Upper lobe of right lung (tissue), 1 donor: Measurements from ENCODE around the gene ENOX1. TPM values are rescaled to one million over a fixed set of nuclear protein-coding genes. Genes with fewer than 3 reads are reported as not detected.

ENCODE experiments used
- ATAC-seq: fragments of 200-7000 bp; cut with Tn5 transposase; one replicate; pipeline ENCODE4 v1.9.1; 2020; ENCODE audit warnings: mild to moderate bottlenecking, moderate library complexity
- DNase-seq: peaks from one replicate; pipeline ENCODE4 v3.0.0-alpha.2; 2020
- H3K27ac ChIP-seq: fragments of 200-600 bp; one replicate; pipeline ENCODE4 v1.8.0; 2022
- H3K27me3 ChIP-seq: fragments of 200-600 bp; one replicate; pipeline ENCODE4 v1.8.0; 2022; ENCODE audit warnings: mild to moderate bottlenecking
- H3K36me3 ChIP-seq: fragments of 200-600 bp; one replicate; pipeline ENCODE4 v1.8.0; 2022
- H3K4me1 ChIP-seq: fragments of 200-600 bp; one replicate; pipeline ENCODE4 v1.8.0; 2022
- H3K4me3 ChIP-seq: fragments of 200-600 bp; one replicate; pipeline ENCODE4 v1.8.0; 2022; ENCODE audit warnings: mild to moderate bottlenecking
- H3K9me3 ChIP-seq: fragments of 200-600 bp; one replicate; pipeline ENCODE4 v1.8.0; 2022
- intact Hi-C: fragments of 100-400 bp; cut with DNase I; formaldehyde crosslinking; loops from one replicate; pipeline ENCODE4 v1.11.0; 2022
- total RNA-seq: library from RNA; stranded (reverse); fragmentation: NEBNext Ultra II Directional; extraction: Animal tissue kit (Norgen Biotek cat#: 25700); gene quantifications from one replicate; pipeline ENCODE4 v1.2.1, GENCODE V29; 2021
- TF ChIP-seq, protein P1 (sequence below): fragments of 200-600 bp; IDR thresholded peaks from one replicate; pipeline ENCODE4 v1.8.0; 2022; ENCODE audit warnings: antibody characterized with exemption
- donor health status: DM: no; HTN: yes; CAD: no; lungs with severe emphysema.

Gene ENOX1
- total RNA-seq, 1 donor from 2014 or later, result 0.69 TPM

DNA sequence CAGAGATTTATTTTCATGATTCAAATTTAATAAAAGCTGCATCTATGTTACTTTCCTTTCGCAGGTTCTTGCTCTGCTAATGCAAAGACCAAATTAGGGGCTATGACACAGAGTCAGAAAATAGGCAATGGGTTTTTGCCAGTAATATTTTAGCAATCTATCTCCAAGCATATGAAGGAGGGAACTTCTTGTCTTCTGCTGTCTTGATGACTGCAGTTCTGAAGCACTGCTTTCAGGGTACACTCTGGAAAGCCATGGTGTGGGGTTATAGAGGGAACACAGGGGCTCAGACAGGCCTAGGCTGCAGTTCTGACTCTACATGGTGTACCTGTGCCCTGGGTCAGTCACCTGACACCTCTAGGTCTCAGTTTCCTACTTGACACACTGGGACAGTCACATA is 500.0 kb downstream of the ENOX1 start:
- DNase-seq, result no peak
- Histone ChIP-seq H3K4me3 (no peak overlapping the region), H3K36me3 (no peaks in the 10 kb centered on the region), H3K27me3 (no peaks in the 10 kb centered on the region), H3K4me1 (no peaks in the 10 kb centered on the region), H3K9me3 (no peaks in the 10 kb centered on the region), H3K27ac (no peak overlapping the region)
- TF ChIP-seq, protein P1, sequence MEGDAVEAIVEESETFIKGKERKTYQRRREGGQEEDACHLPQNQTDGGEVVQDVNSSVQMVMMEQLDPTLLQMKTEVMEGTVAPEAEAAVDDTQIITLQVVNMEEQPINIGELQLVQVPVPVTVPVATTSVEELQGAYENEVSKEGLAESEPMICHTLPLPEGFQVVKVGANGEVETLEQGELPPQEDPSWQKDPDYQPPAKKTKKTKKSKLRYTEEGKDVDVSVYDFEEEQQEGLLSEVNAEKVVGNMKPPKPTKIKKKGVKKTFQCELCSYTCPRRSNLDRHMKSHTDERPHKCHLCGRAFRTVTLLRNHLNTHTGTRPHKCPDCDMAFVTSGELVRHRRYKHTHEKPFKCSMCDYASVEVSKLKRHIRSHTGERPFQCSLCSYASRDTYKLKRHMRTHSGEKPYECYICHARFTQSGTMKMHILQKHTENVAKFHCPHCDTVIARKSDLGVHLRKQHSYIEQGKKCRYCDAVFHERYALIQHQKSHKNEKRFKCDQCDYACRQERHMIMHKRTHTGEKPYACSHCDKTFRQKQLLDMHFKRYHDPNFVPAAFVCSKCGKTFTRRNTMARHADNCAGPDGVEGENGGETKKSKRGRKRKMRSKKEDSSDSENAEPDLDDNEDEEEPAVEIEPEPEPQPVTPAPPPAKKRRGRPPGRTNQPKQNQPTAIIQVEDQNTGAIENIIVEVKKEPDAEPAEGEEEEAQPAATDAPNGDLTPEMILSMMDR, result no peak
- intact Hi-C loops, result no loop called here
- ATAC-seq, result no peak

DNA sequence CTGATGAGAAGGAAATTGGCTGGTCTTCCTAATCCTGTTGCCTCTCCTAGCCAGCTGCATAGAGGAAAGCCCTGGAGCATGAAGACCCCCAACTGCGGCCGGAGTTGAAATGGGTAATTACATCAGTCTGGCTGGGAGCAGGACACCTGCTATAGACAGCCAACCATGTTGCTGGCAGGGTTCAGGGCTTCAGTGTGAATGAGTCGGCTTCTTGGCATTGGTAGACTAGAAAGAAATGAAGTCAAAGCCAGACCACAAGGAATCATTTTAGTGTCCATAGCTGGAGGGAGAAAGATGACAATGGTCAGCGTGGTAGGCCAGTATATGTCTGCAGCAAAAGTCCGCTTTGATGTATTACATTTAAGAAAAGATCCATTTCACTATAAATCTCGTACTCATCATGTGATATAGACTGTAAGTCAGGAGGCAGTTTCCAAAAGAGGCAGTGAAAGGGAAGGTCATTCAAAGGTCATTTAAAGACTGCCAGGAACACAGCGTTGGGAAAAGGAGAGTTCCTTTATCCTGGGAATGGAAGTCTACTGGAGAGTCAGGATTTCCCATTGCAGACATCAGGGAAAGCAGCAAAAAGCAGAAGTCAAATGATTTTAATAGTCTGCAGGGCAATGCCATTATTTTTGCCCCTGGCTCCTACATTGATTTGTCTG is 500.7 kb downstream of the ENOX1 start:
- TF ChIP-seq, protein P1, result no peak
- Histone ChIP-seq H3K36me3 (no peaks in the 10 kb centered on the region), H3K9me3 (no peaks in the 10 kb centered on the region), H3K27ac (no peak overlapping the region), H3K4me1 (no peaks in the 10 kb centered on the region), H3K4me3 (no peak overlapping the region), H3K27me3 (no peaks in the 10 kb centered on the region)
- intact Hi-C loops, result no loop called here
- no peak for ATAC-seq
- no peak for DNase-seq

DNA sequence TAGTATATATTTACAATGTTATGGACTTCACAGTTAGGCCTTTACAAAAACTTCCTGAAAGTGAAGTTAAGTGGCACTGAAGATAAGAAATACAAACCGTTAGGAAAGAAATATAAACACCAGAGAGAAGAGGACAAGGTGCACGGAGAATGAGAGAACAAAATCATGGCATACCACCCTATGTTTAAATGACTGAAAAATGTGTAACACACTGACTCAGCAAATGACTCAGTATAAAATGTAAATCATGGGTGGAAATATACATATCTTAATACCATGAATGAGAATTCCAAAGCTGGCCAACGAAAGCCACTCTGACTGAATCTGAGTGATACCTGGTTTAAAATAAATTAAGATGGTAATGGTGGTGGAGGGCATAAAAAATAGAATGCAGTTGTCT is 502.6 kb downstream of the ENOX1 start:
- TF ChIP-seq, protein P1, result no peak
- intact Hi-C loops, result no loop called here
- Histone ChIP-seq H3K9me3 (no peaks in the 10 kb centered on the region), H3K4me3 (no peak overlapping the region), H3K36me3 (no peaks in the 10 kb centered on the region), H3K27ac (no peak overlapping the region), H3K27me3 (no peaks in the 10 kb centered on the region), H3K4me1 (no peaks in the 10 kb centered on the region)
- ATAC-seq (no peak), DNase-seq (no peak)

DNA sequence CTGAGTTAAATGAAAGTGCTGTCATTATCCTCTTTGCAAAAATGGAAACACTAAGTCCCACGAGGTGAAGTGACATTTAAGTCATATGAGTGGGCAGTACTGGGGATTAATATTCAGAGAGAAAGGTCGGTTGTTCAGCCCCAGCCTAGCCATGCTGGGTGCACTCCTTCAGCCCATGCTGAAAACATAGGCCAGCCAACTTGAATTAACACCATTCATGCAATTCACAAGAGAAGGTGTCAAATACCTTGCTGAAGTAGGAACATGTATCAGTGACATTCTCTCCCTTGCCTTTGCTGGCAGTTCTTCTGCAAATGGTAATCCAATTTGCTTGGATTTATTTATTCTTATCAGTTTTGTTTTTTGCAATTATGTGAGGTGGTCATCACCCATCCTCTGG is 507.1 kb downstream of the ENOX1 start:
- no peak for DNase-seq
- H3K27ac ChIP-seq, result no peak overlapping the region
- no peak for ATAC-seq
- intact Hi-C loops, result no loop called here
- H3K4me3 ChIP-seq, result no peak overlapping the region
- H3K36me3 ChIP-seq, result no peaks in the 10 kb centered on the region
- H3K27me3 ChIP-seq, result no peaks in the 10 kb centered on the region
- no peaks in the 10 kb centered on the region for H3K9me3 ChIP-seq
- no peaks in the 10 kb centered on the region for H3K4me1 ChIP-seq
- TF ChIP-seq, protein P1, result no peak

DNA sequence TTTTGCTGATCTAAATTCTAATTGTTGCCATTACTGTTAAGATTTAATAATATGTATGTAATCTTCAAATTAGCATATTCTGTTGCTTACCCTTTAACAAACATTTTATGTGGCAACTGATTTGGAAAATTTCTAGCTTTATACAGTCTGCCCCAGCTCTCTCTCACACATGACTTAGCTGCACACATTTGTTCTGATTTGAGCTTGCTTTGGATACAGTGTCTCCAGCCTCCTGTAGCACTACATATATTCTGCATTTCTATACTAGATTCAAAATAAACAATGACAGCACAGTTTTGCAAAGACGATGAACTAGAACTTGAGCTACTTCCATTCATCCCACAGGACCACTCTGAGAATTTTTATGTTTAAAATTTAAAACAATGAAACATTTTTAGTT is 508.6 kb downstream of the ENOX1 start:
- Histone ChIP-seq H3K4me3 (no peak overlapping the region), H3K36me3 (no peaks in the 10 kb centered on the region), H3K4me1 (no peaks in the 10 kb centered on the region), H3K27me3 (no peaks in the 10 kb centered on the region), H3K27ac (no peak overlapping the region), H3K9me3 (no peaks in the 10 kb centered on the region)
- TF ChIP-seq, protein P1, result no peak
- ATAC-seq (no peak), DNase-seq (no peak)
- intact Hi-C loops, result no loop called here

DNA sequence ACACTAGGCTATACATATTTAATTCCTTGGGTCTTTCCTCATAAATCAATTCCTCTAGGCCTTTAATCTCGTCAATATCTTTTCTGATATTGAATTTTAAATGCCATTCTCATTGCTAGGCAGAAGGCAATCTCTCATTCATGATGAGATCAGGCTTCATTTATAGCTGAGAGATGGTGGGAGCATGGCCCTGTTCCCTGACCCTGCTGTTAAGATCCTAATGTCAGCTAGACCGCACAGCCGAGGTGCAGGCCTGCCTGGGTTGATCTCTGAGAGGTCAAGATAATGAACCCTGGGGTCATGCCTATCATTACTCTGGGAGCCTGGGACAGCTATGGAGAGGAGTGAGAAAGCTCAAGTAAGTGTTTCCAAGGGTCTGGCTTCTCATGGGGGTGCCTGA is 509.6 kb downstream of the ENOX1 start:
- intact Hi-C loops, result no loop called here

More for the DNA sequence above, 509.6 kb downstream of the ENOX1 start:
- TF ChIP-seq, protein P1, result no peak
- Histone ChIP-seq H3K4me3 (no peak overlapping the region), H3K36me3 (no peaks in the 10 kb centered on the region), H3K9me3 (no peaks in the 10 kb centered on the region), H3K4me1 (no peaks in the 10 kb centered on the region), H3K27ac (no peak overlapping the region), H3K27me3 (no peaks in the 10 kb centered on the region)
- DNase-seq, result no peak
- ATAC-seq, result no peak
